Lower lobe of right lung (tissue), 2 donors: ENCODE results near the gene TRAM2. TPM values are rescaled to one million over a fixed set of nuclear protein-coding genes. Genes with fewer than 3 reads are reported as not detected.

Experiments
- ATAC-seq, 2 donors: fragments of 200-7000 bp; cut with Tn5 transposase; one replicate each; pipeline ENCODE4 v1.9.1; 2020 to 2022; ENCODE audit warnings: mild to moderate bottlenecking in 2 of 2, moderate library complexity in 2 of 2
- DNase-seq: peaks from one replicate; pipeline ENCODE4 v3.0.0-alpha.2; 2020
- H3K27ac ChIP-seq: fragments of 200-600 bp; one replicate; pipeline ENCODE4 v1.8.0; 2022
- H3K27me3 ChIP-seq: fragments of 200-600 bp; one replicate; pipeline ENCODE4 v1.8.0; 2022; ENCODE audit warnings: low read depth
- H3K36me3 ChIP-seq: fragments of 200-600 bp; one replicate; pipeline ENCODE4 v1.8.0; 2022; ENCODE audit warnings: mild to moderate bottlenecking
- H3K4me1 ChIP-seq: fragments of 200-600 bp; one replicate; pipeline ENCODE4 v1.8.0; 2022
- H3K4me3 ChIP-seq: fragments of 200-600 bp; one replicate; pipeline ENCODE4 v1.8.0; 2022; ENCODE audit warnings: mild to moderate bottlenecking
- H3K9me3 ChIP-seq: fragments of 200-600 bp; one replicate; pipeline ENCODE4 v1.8.0; 2022
- intact Hi-C: fragments of 100-400 bp; cut with DNase I; formaldehyde crosslinking; loops from one replicate; pipeline ENCODE4 v1.11.0; 2022
- total RNA-seq: library from RNA; stranded (reverse); fragmentation: NEBNext Ultra II Directional; extraction: Animal tissue kit (Norgen Biotek cat#: 25700); gene quantifications from one replicate; pipeline ENCODE4 v1.2.1, GENCODE V29; 2021
- TF ChIP-seq, protein P1 (sequence below): fragments of 200-600 bp; IDR thresholded peaks from one replicate; pipeline ENCODE4 v1.8.0; 2022; ENCODE audit warnings: antibody characterized with exemption, mild to moderate bottlenecking
- donor health status: DM: no; HTN: yes; CAD: no; lungs with severe emphysema.

TRAM2 gene
- total RNA-seq, 1 donor from 2014 or later: 21.9 TPM

DNA sequence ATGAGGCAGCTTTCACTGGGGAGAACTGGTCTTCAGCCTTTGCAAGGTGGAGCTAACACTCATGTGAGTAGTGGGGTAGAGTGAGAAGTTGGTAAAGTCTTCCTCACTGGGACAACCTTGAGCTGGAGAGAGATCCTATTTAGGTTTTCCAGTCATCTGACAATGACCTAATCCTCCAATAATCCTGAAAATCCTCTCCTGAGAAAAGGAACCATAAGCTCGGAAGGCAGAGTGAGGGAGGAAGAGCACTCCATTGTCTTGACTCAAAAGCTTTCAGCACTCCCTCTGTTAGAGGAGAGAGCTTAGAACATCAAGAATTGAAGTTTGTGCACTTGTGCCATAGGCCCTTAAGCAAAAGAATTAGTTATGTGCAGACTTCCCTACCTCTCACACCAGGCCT is 77.8 kb downstream of the TRAM2 start:
- no peak overlapping the region for H3K27ac ChIP-seq
- ATAC-seq (no peak), DNase-seq (no peak)
- no peaks in the 10 kb centered on the region for H3K27me3 ChIP-seq
- TF ChIP-seq, protein P1, sequence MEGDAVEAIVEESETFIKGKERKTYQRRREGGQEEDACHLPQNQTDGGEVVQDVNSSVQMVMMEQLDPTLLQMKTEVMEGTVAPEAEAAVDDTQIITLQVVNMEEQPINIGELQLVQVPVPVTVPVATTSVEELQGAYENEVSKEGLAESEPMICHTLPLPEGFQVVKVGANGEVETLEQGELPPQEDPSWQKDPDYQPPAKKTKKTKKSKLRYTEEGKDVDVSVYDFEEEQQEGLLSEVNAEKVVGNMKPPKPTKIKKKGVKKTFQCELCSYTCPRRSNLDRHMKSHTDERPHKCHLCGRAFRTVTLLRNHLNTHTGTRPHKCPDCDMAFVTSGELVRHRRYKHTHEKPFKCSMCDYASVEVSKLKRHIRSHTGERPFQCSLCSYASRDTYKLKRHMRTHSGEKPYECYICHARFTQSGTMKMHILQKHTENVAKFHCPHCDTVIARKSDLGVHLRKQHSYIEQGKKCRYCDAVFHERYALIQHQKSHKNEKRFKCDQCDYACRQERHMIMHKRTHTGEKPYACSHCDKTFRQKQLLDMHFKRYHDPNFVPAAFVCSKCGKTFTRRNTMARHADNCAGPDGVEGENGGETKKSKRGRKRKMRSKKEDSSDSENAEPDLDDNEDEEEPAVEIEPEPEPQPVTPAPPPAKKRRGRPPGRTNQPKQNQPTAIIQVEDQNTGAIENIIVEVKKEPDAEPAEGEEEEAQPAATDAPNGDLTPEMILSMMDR: no peak
- H3K4me1 ChIP-seq: peaks cover 15% of the 10 kb centered on the region
- no peaks in the 10 kb centered on the region for H3K9me3 ChIP-seq
- intact Hi-C loops: no loop called here
- H3K36me3 ChIP-seq: peaks cover 18% of the 10 kb centered on the region
- H3K4me3 ChIP-seq: no peak overlapping the region

DNA sequence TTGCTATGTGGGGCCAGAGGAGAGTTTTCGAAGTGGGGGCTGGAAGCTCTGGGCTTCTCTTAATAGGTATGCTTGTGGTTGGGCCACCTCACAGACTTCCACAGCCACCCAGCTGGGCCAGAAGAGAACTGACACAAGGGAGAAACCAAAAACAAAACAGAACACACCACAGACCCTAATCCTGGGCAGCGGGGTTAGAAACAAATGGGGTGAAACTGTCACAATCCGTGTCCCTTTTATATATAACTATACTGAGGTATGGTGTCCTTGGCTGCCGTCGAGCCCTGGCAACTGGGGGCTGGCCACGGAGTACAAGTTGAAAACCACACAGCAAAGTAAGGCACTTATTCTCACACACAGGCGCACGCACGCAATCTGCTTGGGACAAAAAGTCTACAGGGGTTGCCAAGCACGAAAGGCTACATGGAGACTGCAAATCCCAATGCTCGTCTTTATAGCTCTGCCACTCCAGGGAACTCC is 78.3 kb downstream of the TRAM2 start:
- TF ChIP-seq, protein P1: no peak
- H3K27me3 ChIP-seq: no peaks in the 10 kb centered on the region
- peak in 1 of 2 donors; percentile 7 for ATAC-seq
- H3K4me1 ChIP-seq: peaks cover 11% of the 10 kb centered on the region
- H3K36me3 ChIP-seq: peaks cover 18% of the 10 kb centered on the region
- no peak overlapping the region for H3K27ac ChIP-seq
- intact Hi-C loops: no loop called here
- no peak overlapping the region for H3K4me3 ChIP-seq
- no peak for DNase-seq
- no peaks in the 10 kb centered on the region for H3K9me3 ChIP-seq

DNA sequence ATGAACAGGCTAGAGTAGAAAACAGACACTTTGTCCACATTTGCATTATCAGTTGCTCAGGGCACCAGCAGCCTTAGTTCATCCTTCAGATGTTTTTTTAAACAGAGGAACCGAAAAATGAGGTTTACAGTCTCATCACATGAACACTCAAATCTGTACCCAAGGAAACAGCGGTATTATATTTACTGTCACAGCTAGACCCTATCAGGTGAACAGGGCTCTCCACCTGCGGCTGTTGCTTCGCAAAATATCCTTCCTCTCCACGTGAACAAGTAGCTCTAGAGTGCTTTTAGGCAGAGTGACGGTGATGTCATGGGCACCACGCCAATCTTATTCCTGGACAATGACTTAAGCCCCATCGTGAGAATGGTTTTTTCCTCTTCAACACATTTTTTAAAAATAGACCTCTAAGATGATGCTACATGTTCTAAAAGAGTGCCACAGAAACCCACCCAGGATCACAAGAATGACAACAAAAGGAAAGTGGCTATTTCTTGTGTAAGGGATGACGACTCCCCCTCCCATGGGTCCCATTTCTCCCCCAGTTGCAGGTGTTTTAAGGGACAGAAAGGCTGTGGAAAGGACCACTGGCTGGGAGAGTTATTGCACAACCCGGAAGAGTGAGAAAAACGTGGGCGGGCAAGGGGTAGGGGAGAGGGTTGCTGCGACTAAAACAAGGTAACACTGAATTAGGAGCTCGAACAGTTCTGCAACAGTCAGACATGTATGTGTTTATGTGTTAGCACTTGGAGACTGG is 79.0 kb downstream of the TRAM2 start:
- TF ChIP-seq, protein P1: no peak
- ATAC-seq (peak; percentile 78 to 83), DNase-seq (peak; percentile 52)
- H3K27me3 ChIP-seq: no peaks in the 10 kb centered on the region
- no peaks in the 10 kb centered on the region for H3K9me3 ChIP-seq
- H3K27ac ChIP-seq: no peak overlapping the region
- no peak overlapping the region for H3K4me3 ChIP-seq
- H3K36me3 ChIP-seq: peaks cover 13% of the 10 kb centered on the region
- peaks cover 3% of the 10 kb centered on the region for H3K4me1 ChIP-seq
- intact Hi-C loops: no loop called here

DNA sequence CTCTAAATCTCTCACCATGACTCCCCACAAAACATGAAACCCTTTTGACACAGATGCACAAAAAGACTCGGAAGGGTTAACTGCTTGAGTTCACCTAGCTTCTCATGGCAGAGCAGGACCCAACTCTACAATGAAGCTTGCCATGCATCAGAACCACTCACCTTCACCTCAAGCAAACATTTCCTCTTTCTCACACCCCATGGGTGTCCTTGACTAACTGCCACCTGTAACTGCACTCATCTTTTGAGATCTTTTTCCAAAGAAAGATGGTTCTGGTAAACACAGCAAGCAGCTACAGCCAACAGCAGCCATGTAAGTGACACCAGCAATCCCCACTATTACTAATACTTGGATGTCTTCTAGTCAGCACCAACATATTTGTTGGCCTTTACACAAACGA is 80.2 kb downstream of the TRAM2 start:
- Histone ChIP-seq H3K9me3 (no peaks in the 10 kb centered on the region), H3K4me1 (no peaks in the 10 kb centered on the region), H3K4me3 (no peak overlapping the region), H3K27ac (no peak overlapping the region), H3K27me3 (no peaks in the 10 kb centered on the region), H3K36me3 (peaks cover 1% of the 10 kb centered on the region)
- ATAC-seq (no peak), DNase-seq (no peak)
- TF ChIP-seq, protein P1: no peak
- intact Hi-C loops: no loop called here

DNA sequence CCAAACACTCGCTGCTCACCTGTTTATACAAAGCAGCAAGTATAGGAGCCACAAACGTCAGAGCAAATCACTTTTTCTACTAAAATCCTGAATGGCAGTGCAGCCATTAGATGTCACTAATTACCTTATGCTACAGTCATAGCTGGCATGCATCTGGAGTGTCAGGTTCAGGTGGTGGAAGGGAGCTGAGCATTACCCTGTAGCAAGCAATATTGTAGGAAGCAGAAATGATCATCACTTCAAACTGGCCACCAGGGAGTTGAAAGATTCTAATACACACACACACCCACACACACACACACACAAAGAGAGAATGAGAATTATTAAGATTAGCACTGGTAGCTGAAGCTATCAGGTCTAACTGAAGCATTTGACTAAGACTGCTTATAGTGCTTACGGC is 80.9 kb downstream of the TRAM2 start:
- Histone ChIP-seq H3K27ac (no peak overlapping the region), H3K4me1 (peaks cover 4% of the 10 kb centered on the region), H3K9me3 (no peaks in the 10 kb centered on the region), H3K36me3 (no peaks in the 10 kb centered on the region), H3K4me3 (no peak overlapping the region), H3K27me3 (no peaks in the 10 kb centered on the region)
- intact Hi-C loops: no loop called here
- ATAC-seq (no peak), DNase-seq (no peak)
- TF ChIP-seq, protein P1: no peak
